ENCODE data around the gene IGF2. TPM values are rescaled to one million over a fixed set of nuclear protein-coding genes. Genes with fewer than 3 reads are reported as not detected.
"Not testable (repeated sequence)": the region's sequence is repeated elsewhere in the genome, so short reads cannot be mapped to it uniquely, and the experiment has no call there.

IGF2 gene
- total RNA-seq, 2 donors from 2014 or later = 7.4 to 287 TPM

DNA sequence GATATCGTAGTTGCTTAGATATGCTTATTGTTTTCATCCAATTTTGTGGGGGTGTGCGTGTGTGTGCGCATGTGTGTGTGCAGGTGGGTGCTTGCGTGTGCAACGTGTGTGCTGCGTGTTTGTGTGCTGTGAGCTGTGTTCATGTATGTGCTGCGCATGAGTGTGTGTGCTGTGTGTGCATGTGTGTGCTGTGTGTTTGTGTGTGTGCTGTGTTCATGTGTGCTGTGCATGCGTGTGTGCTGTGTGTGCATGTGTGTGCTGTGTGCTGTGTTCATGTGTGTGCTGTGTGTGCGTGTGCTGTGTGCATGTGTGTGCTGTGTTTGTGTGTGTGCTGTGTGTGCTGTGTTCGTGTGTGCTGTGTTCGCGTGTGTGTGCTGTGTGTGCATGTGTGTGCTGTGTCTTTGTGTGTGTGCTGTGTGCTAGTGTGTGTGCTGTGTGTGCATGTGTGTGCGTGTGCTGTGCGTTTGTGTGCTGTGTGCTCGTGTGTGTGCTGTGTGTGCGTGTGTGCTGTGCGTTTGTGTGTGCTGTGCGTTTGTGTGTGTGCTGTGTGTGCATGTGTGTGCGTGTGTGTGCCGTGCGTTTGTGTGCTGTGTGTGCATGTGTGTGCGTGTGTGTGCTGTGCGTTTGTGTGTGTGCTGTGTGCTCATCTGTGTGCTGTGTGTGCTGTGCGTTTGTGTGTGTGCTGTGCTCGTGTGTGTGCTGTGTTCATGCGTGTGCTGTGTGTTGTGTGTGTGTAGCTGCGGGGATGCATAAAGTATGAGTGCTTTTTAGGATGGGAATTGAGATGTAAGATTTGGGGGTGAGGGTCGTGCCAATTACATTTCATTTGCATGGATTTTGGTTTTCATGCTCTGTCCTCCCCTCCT lies 7.6 kb downstream of the IGF2 start:
- Mint-ChIP-seq H3K27ac (no peak overlapping the region), H3K4me3 (no peak overlapping the region), H3K27me3 (peaks cover 26% of the 10 kb centered on the region), H3K4me1 (peaks cover 9% of the 10 kb centered on the region), H3K9me3 (no peaks in the 10 kb centered on the region), H3K36me3 (ENCODE audit: low read depth) (peaks cover 29% of the 10 kb centered on the region)
- no peak for ATAC-seq (replicated peaks)

DNA sequence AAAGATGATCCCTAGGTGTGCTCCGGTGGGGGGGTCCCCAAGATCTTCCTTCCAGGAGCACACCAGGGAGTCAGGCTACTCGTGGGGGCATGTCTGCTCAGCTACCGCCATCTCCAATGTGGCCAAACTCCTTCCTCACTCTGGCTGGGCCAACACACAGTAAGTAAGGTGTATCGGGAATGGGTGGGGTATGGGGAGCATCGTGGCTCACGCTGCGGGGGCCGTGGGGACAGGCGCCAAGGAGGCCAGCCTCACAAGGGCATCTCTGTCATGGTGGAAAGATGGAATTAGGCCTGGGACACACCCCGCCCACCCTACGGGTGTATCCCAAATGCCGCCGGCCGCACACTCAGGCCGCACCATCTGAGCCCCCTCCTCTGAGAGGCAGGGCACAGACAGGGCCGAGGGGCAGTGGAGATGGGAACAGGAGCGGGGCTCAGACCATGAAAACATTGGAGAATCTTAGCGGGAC lies 8.3 kb downstream of the IGF2 start:
- peaks cover 22% of the 10 kb centered on the region for H3K36me3 Mint-ChIP-seq (ENCODE audit: low read depth)
- no peak overlapping the region for H3K27ac Mint-ChIP-seq
- no peak for ATAC-seq (replicated peaks)
- H3K4me3 Mint-ChIP-seq = no peak overlapping the region
- peaks cover 5% of the 10 kb centered on the region for H3K4me1 Mint-ChIP-seq
- peaks cover 19% of the 10 kb centered on the region for H3K27me3 Mint-ChIP-seq
- H3K9me3 Mint-ChIP-seq = no peaks in the 10 kb centered on the region

DNA sequence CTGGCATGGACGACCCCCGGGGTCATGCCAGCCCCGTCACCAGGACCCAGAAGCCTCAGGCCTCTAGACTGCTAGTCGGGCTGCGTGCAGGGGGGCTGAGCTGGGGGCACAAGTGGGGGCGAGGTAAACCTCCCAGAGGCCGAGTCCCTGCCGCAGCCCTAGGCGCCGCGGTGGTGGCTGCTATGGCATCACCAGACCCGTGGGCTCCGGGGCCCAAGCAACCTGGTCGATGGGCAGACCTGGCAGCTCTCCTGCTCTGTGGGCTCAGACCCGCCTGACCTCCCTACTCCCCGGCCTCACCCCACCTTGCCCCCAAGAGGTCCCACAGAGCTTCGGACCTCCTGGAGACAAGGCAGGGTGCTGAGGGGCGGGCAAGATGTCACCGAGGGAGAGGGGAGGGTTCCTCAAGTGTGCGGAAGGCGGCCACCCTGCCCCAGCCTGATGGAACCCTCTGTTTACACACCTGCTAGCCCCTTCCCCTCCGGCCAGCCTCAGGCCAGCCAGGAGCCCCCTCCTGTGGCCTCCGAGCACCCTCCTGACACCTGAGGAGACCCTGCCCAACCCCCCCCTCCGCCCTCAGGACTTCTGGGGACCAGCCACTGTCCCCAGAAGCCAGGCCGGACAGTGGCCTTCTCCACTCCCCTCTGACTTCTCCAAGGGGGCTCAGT lies 9.4 kb downstream of the IGF2 start:
- H3K4me3 Mint-ChIP-seq = no peak overlapping the region
- H3K4me1 Mint-ChIP-seq = peaks cover 5% of the 10 kb centered on the region
- H3K27ac Mint-ChIP-seq = no peak overlapping the region
- peaks cover 19% of the 10 kb centered on the region for H3K36me3 Mint-ChIP-seq (ENCODE audit: low read depth)
- H3K9me3 Mint-ChIP-seq = peaks cover under 1% of the 10 kb centered on the region
- no peak for ATAC-seq (replicated peaks)
- H3K27me3 Mint-ChIP-seq = peaks cover 17% of the 10 kb centered on the region

GRCh38 chr11:2129308-2129698 lies 9.9 kb downstream of the IGF2 start:
- no peak overlapping the region for H3K27ac Mint-ChIP-seq
- H3K4me3 Mint-ChIP-seq = no peak overlapping the region
- H3K36me3 Mint-ChIP-seq (ENCODE audit: low read depth) = peaks cover 19% of the 10 kb centered on the region
- peaks cover 3% of the 10 kb centered on the region for H3K9me3 Mint-ChIP-seq
- H3K4me1 Mint-ChIP-seq = peaks cover 5% of the 10 kb centered on the region
- no peak for ATAC-seq (replicated peaks)
- peaks cover 21% of the 10 kb centered on the region for H3K27me3 Mint-ChIP-seq

DNA sequence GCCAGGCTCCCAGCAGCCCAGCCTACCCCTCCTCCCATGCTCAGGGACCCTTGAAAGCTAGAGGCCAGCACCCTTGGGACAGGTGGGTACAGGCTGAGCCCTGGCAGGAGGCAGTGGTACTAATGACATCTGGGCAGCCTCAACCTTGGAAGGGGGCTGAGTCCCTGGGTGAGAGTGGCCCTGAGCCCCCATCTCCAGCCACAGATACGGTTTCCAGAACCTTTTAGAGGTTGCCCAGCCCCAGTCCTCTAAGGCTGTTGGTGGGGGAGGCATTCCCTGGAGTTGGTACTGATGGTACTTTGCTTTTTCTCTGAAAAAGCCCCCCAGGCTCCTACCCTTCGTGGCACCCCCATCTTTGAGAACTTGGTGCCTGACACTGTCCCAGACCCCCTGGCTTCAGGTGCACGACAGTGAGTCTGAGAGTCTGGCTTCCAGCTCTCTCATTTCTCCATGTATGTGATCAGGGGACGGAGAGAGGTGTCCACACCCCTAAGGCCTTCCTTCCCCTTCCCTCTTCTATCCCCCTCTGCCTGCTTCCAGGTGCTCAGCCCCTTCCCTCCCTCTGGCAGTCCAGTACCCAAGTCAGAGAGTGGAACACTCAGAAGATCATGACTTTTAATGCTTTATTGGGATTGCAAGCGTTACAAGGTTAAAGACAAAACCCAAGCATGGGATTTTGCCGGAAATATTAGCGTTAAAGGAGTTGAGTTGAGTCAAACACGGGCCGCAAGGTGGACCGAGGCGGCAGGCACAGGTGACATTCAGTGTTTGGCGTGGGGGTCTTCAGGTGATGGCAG lies 10.5 kb downstream of the IGF2 start:
- ATAC-seq (replicated peaks) = no peak
- peaks cover 21% of the 10 kb centered on the region for H3K27me3 Mint-ChIP-seq
- H3K4me3 Mint-ChIP-seq = no peak overlapping the region
- H3K27ac Mint-ChIP-seq = no peak overlapping the region
- peaks cover 5% of the 10 kb centered on the region for H3K4me1 Mint-ChIP-seq
- peaks cover 19% of the 10 kb centered on the region for H3K36me3 Mint-ChIP-seq (ENCODE audit: low read depth)
- peaks cover 3% of the 10 kb centered on the region for H3K9me3 Mint-ChIP-seq

- H3K36me3 Mint-ChIP-seq (ENCODE audit: low read depth) = peaks cover 15% of the 10 kb centered on the region
- no peak overlapping the region for H3K4me3 Mint-ChIP-seq
- peaks cover 3% of the 10 kb centered on the region for H3K9me3 Mint-ChIP-seq
- ATAC-seq (replicated peaks) = no peak
- H3K4me1 Mint-ChIP-seq = peaks cover 5% of the 10 kb centered on the region
- no peak overlapping the region for H3K27ac Mint-ChIP-seq
- H3K27me3 Mint-ChIP-seq = peaks cover 20% of the 10 kb centered on the region
Observed at GRCh38 chr11:2128130-2128510, 11.1 kb downstream of the IGF2 start.

GRCh38 chr11:2127482-2128129 lies 11.6 kb downstream of the IGF2 start:
- Mint-ChIP-seq H3K4me3 (no peak overlapping the region), H3K27me3 (peaks cover 18% of the 10 kb centered on the region), H3K36me3 (ENCODE audit: low read depth) (peaks cover 10% of the 10 kb centered on the region), H3K27ac (no peak overlapping the region), H3K9me3 (peaks cover 3% of the 10 kb centered on the region), H3K4me1 (peaks cover 5% of the 10 kb centered on the region)
- ATAC-seq (replicated peaks) = no peak

GRCh38 chr11:2126520-2127085 lies 12.6 kb downstream of the IGF2 start:
- Mint-ChIP-seq H3K9me3 (peaks cover 3% of the 10 kb centered on the region), H3K4me1 (peaks cover 4% of the 10 kb centered on the region), H3K36me3 (ENCODE audit: low read depth) (peaks cover 3% of the 10 kb centered on the region), H3K27me3 (peaks cover 13% of the 10 kb centered on the region), H3K4me3 (no peak overlapping the region), H3K27ac (no peak overlapping the region)
- ATAC-seq (replicated peaks) = no peak

- H3K27ac Mint-ChIP-seq; H3K9me3 Mint-ChIP-seq; H3K4me3 Mint-ChIP-seq; ATAC-seq (replicated peaks); H3K36me3 Mint-ChIP-seq (ENCODE audit: low read depth); H3K4me1 Mint-ChIP-seq: not testable (repeated sequence)
- H3K27me3 Mint-ChIP-seq = peaks cover 15% of the 10 kb centered on the region
Observed at GRCh38 chr11:2124736-2125484, 14.3 kb downstream of the IGF2 start.

DNA sequence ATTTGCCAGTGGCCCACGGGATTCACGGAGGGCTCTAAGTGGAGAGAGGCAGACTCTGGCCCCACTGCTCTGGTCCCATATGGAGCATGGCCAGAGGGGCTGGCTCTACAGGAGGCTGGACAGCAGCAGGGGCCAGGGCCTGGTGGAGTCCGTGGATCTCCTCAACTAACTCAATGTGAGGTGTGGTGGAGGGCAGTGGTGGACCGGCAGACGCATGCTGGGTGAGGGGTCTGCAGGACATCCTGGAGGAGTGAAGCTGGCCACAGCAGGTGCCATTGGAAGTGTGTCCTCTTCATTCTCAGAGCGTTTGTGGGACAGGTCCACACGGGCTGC lies 15.6 kb downstream of the IGF2 start:
- H3K4me3 Mint-ChIP-seq = no peak overlapping the region
- peaks cover 16% of the 10 kb centered on the region for H3K27me3 Mint-ChIP-seq
- ATAC-seq (replicated peaks) = no peak
- no peaks in the 10 kb centered on the region for H3K4me1 Mint-ChIP-seq
- no peaks in the 10 kb centered on the region for H3K36me3 Mint-ChIP-seq (ENCODE audit: low read depth)
- no peak overlapping the region for H3K27ac Mint-ChIP-seq
- H3K9me3 Mint-ChIP-seq = peaks cover 3% of the 10 kb centered on the region

DNA sequence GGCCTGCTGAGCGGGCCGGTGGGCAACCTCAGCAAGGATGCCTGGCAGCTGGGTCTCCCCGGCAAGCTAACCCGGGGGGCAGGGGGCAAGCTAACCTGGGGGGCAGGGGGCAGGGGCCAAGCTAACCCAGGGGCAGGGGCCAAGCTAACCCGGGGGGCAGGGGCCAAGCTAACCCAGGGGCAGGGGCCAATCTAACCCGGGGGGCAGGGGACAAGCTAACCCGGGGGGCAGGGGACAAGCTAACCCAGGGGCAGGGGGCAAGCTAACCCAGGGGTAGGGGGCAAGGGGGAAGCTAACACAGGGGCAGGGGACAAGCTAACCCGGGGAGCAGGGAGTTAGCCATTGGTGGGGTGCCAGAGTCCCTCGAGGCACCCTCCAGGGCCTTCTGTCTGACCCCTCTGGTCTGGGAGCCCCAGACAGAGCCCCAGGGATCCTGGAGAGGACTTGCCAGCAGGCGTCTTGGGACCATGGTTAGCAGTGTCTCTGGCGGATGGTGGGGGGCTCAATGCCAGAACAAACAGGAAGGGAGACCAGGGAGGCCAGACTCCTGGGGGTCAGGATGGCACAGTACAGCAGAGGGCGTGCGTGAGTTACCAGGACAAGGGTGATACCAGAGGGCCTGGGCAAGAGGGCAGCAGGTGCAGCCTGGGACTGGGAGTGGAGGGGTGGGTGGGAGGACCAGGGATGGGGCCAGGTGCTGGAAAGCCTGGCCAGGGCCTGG lies 16.1 kb downstream of the IGF2 start:
- Mint-ChIP-seq H3K4me1 (no peaks in the 10 kb centered on the region), H3K27me3 (peaks cover 18% of the 10 kb centered on the region), H3K9me3 (peaks cover 3% of the 10 kb centered on the region), H3K27ac (no peak overlapping the region), H3K36me3 (ENCODE audit: low read depth) (no peaks in the 10 kb centered on the region), H3K4me3 (no peak overlapping the region)
- no peak for ATAC-seq (replicated peaks)

DNA sequence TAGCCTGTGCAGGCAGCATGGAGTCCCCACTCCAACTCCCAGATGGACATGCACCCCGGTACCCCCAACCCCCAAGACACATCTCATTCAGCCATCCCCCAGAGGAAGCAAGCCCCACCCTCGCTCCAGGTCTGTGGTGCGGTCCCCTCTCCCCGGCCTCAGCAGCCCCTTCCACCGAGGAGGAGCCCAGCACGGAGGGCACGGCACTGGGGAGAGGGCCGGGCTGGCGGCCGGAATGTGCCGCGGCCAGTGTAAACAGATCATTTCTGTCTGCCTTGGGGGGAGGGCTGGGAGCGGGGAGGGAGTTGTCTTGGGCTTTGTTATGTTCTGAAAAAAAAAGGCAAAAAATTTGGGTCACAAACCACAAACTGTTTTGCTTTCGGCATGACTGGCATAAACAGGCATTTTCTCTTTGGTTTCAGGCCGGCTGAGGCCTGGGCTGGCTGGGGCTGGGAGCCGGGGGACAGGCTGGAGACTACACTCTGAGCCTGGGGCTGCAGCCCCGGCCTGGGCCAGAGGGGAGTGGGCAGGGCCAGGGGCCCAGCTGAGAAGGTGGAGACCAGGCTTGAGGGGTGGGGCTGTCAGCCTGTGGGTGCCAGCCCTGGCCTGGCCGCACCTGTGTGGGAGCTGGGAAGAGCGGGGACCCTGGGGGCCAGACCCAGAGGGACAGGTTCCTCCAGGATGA lies 16.8 kb downstream of the IGF2 start:
- H3K9me3 Mint-ChIP-seq = peaks cover 3% of the 10 kb centered on the region
- no peaks in the 10 kb centered on the region for H3K4me1 Mint-ChIP-seq
- peaks cover 18% of the 10 kb centered on the region for H3K27me3 Mint-ChIP-seq
- ATAC-seq (replicated peaks) = peak; percentile 31
- H3K36me3 Mint-ChIP-seq (ENCODE audit: low read depth) = no peaks in the 10 kb centered on the region
- H3K27ac Mint-ChIP-seq = no peak overlapping the region
- no peak overlapping the region for H3K4me3 Mint-ChIP-seq

Data from activated T-helper 17 cell treated with anti-CD3 and anti-CD28 coated beads, Interleukin-2, amount 50 U/mL, for 72 hours (primary cell).